K562 (cell line): ENCODE results near the gene DNASE1L3. TPM values are rescaled to one million over a fixed set of nuclear protein-coding genes. Genes with fewer than 3 reads are reported as not detected.

Source experiments
- ATAC-seq: fragments of 200-7000 bp; cut with Tn5 transposase; 3 replicates; pipeline ENCODE4 v1.9.1; 2020; ENCODE audit warnings: moderate library complexity
- BruUV-seq: library from RNA; stranded (reverse); fragments of 400-500 nt; replicated peaks from 2 replicates; lab custom pipeline; 2021; lab: Mats Ljungman, UMichigan
- CTCF ChIA-PET: fragments of 300-600 bp; formaldehyde crosslinking; extraction: SDS; loops from one replicate; lab custom pipeline; 2021; ENCODE audit warnings: low intra/inter-chr PET ratio; lab: Yijun Ruan, JAX
- POLR2A ChIA-PET: fragments of 300-600, 350-650 bp; sonication (Branson Sonifier 250); formaldehyde crosslinking; extraction: SDS; loops from one replicate; lab custom pipeline; 2021; ENCODE audit warnings: antibody characterized with exemption, inconsistent platforms; lab: Yijun Ruan, JAX
- DNase-seq, 4 experiments: peaks; one replicate each; pipeline versions ENCODE4 v3.0.0 to v3.0.0-alpha.2; 2011 to 2018; ENCODE audit warnings: low spot score in 3 of 4, mixed read lengths in 3 of 4; ENCODE audit errors: extremely low read depth in 1 of 4
- FAIRE-seq: peaks from 2 replicates; lab custom pipeline; 2011; peaks lifted over from hg19 to GRCh38; lab: Jason Lieb, UNC
- H2AFZ ChIP-seq: 2 replicates; pipeline ENCODE4 v1.6.0; 2011; ENCODE audit warnings: low read depth, low read length, control low read depth, inconsistent platforms
- H3K27ac ChIP-seq: fragments of 200-600 bp; 3 replicates; pipeline ENCODE4 v1.8.0; 2011; ENCODE audit warnings: low read depth, mild to moderate bottlenecking, control low read depth, inconsistent platforms, low read length, moderate library complexity, mixed read lengths; ENCODE audit errors: extremely low read depth
- H3K27me3 ChIP-seq, 2 experiments: fragments of 300-600 bp in 1 of 2; 2 replicates in 1 of 2; 3 replicates in 1 of 2; pipeline versions ENCODE4 v1.6.0 to v1.8.0; 2011; ENCODE audit warnings: inconsistent platforms in 2 of 2, low read length in 2 of 2, mild to moderate bottlenecking in 1 of 2, mixed read lengths in 1 of 2, moderate library complexity in 1 of 2; ENCODE audit not compliant: control insufficient read depth in 2 of 2, insufficient read depth in 2 of 2
- H3K36me3 ChIP-seq: fragments of 300-600 bp; 3 replicates; pipeline ENCODE4 v1.8.0; 2011; ENCODE audit warnings: mild to moderate bottlenecking, low read length, inconsistent platforms; ENCODE audit not compliant: control insufficient read depth, insufficient read depth
- H3K4me1 ChIP-seq, 2 experiments: fragments of 200-600 bp in 1 of 2; replicated peaks in 1 of 2; 2 replicates in 1 of 2; 3 replicates in 1 of 2; pipeline versions ENCODE4 v1.5.1 to v1.8.0; 2011; ENCODE audit warnings: inconsistent platforms in 2 of 2, low read length in 2 of 2, mild to moderate bottlenecking in 1 of 2, mixed read lengths in 1 of 2, moderate library complexity in 1 of 2; ENCODE audit not compliant: control insufficient read depth in 2 of 2, insufficient read depth in 2 of 2
- H3K4me2 ChIP-seq: 2 replicates; pipeline ENCODE4 v1.6.1; 2011; ENCODE audit warnings: low read length, control low read depth, inconsistent platforms, mixed read lengths; ENCODE audit not compliant: insufficient read depth
- H3K4me3 ChIP-seq: fragments of 200-600 bp; sonication (generic), shearing (Covaris generic); 2 replicates; pipeline ENCODE4 v1.5.1; 2016; ENCODE audit warnings: control low read depth, inconsistent platforms
- H3K79me2 ChIP-seq: fragments of 200-600 bp; 3 replicates; pipeline ENCODE4 v1.8.0; 2011; ENCODE audit warnings: low read length, inconsistent platforms; ENCODE audit not compliant: control insufficient read depth, insufficient read depth
- H3K9ac ChIP-seq, 2 experiments: 2 replicates each; pipeline versions ENCODE4 v1.6.0 to v1.6.1; 2011; ENCODE audit warnings: low read depth in 2 of 2, low read length in 2 of 2, control low read depth in 1 of 2, inconsistent platforms in 1 of 2, mild to moderate bottlenecking in 1 of 2, mixed read lengths in 1 of 2; ENCODE audit not compliant: insufficient read depth in 1 of 2
- H3K9me1 ChIP-seq: one replicate; pipeline ENCODE4 v1.6.0; 2011; ENCODE audit warnings: inconsistent platforms, mild to moderate bottlenecking, low read length, moderate library complexity; ENCODE audit not compliant: control insufficient read depth, insufficient read depth
- H3K9me3 ChIP-seq: replicated peaks from 2 replicates; pipeline ENCODE4 v1.5.1; 2011; ENCODE audit warnings: low read depth, low read length, inconsistent platforms; ENCODE audit not compliant: control insufficient read depth, insufficient read depth
- H4K20me1 ChIP-seq: replicated peaks from 2 replicates; pipeline ENCODE4 v1.6.1; 2011; ENCODE audit warnings: low read length, inconsistent platforms, mixed read lengths; ENCODE audit not compliant: control insufficient read depth, insufficient read depth
- DDX20 ChIP-seq: fragments of 450-650 bp; IDR thresholded peaks from 2 replicates; pipeline ENCODE4 v1.6.1; 2016; ENCODE audit warnings: missing genetic modification characterization, low read depth, mild to moderate bottlenecking, missing compliant biosample characterization, moderate library complexity
- FOXM1 ChIP-seq, 2 experiments: fragments of 450-650 bp in 1 of 2; sonication (generic) in 1 of 2; formaldehyde crosslinking in 1 of 2; IDR thresholded peaks; 2 replicates each; pipeline versions ENCODE4 v1.6.1 to v1.9.0; 2017 to 2022; ENCODE audit warnings: low read depth in 2 of 2, mild to moderate bottlenecking in 2 of 2, missing genetic modification reagents in 1 of 2, moderate library complexity in 1 of 2
- HNRNPL ChIP-seq: fragments of 200-400 bp; formaldehyde crosslinking; IDR thresholded peaks from 2 replicates; pipeline ENCODE4 v1.6.1; 2017; ENCODE audit warnings: low read depth, mild to moderate bottlenecking, low read length
- KHSRP ChIP-seq: fragments of 450-650 bp; IDR thresholded peaks from 2 replicates; pipeline ENCODE4 v1.6.1; 2017
- ZNF583 ChIP-seq: fragments of 250-450 bp; sonication (Bioruptor Pico); IDR thresholded peaks from 2 replicates; pipeline ENCODE4 v1.4.0; 2020
- ZNF707 ChIP-seq: fragments of 250-450 bp; sonication (Bioruptor Pico); conservative IDR thresholded peaks from 2 replicates; pipeline ENCODE4 v1.8.0; 2022; ENCODE audit warnings: inconsistent platforms, mild to moderate bottlenecking, moderate library complexity
- WGBS: fragments of 100-300 bp; shearing (Covaris generic); methylation state at CpG from one replicate; pipeline ENCODE4 v1.1.6; 2016; ENCODE audit warnings: low coverage, mixed read lengths; ENCODE audit not compliant: insufficient coverage; ENCODE audit errors: missing lambda C conversion rate; 5-methylcytosine and 5-hydroxymethylcytosine counted together
- in situ Hi-C: fragments of 300-500 bp; cut with MboI; formaldehyde crosslinking; loops from 4 replicates; pipeline ENCODE4 v1.15.0; 2018; ENCODE audit warnings: inconsistent platforms, mixed read lengths
- intact Hi-C: fragments of 100-400 bp; cut with micrococcal nuclease; formaldehyde crosslinking; loops from 2 replicates; pipeline ENCODE4 v1.14.2; 2022
- polyA plus RNA-seq, 8 experiments: library from polyadenylated mRNA; depleted of rRNA in 4 of 8; stranded (reverse) in 5 of 8; unstranded in 3 of 8; fragments of >200 nt; fragmentation: Nextera tagmentation in 2 of 8; fragmentation: Illumina TruSeq in 1 of 8; extraction: Ambion mirVana in 2 of 8; extraction: Trizol in 1 of 8; gene quantifications; 2 replicates each; pipeline versions ENCODE4 v1.2.1 to v1.2.3, GENCODE V29; 2011 to 2014; ENCODE audit warnings: inconsistent platforms in 1 of 8, missing spikeins in 1 of 8
- total RNA-seq, 7 experiments: library from RNA; depleted of rRNA in 6 of 7; stranded (reverse); fragments of >200 nt in 6 of 7; fragmentation: Illumina TruSeq in 2 of 7; extraction: Trizol in 2 of 7; gene quantifications; 2 replicates each; pipeline versions ENCODE4 v1.2.1 to v1.2.3, GENCODE V29; 2011 to 2021; ENCODE audit warnings: low replicate concordance in 1 of 7

The DNASE1L3 gene
- total and polyA plus RNA-seq, 9 of the 15 experiments (the other 6 are each of a cell fraction or from before 2014, with no cell fraction given): 0.06 TPM; not detected in 8

- no peaks in the 10 kb centered on the region for H4K20me1 ChIP-seq
- in situ Hi-C loops (loop anchor here (25.0 kb wide), 1 partner anchor 159 kb away; the partner anchor contains the start of gene FLNB), intact Hi-C loops (loop anchor here (10.0 kb wide), 1 partner anchor 306 kb away; no protein-coding TSS in a partner anchor)
- DNase-seq (no peak), ATAC-seq (no peak), FAIRE-seq (no peak)
- no peak overlapping the region for H2AFZ ChIP-seq
- POLR2A ChIA-PET: interaction anchor here (1.1 kb wide), 1 partner anchor 163 kb away, joined by 3 read pairs; the partner anchor contains the start of gene FLNB
- no peak overlapping the region for H3K9ac ChIP-seq
- peaks cover 5% of the 10 kb centered on the region for H3K9me1 ChIP-seq
- no peak overlapping the region for H3K27ac ChIP-seq
- BruUV-seq: no TSS peak
- H3K4me3 ChIP-seq: no peak overlapping the region
- 85% methylated on average over 8 of the region's 9 CpGs for WGBS
- H3K79me2 ChIP-seq: no peaks in the 10 kb centered on the region
- H3K4me1 ChIP-seq: peaks cover 35 to 42% of the 10 kb centered on the region in 2 experiments
- H3K9me3 ChIP-seq: no peaks in the 10 kb centered on the region; the same call in 1 of the 2 replicates
- H3K4me2 ChIP-seq: no peak overlapping the region
- CTCF ChIA-PET: no interaction called here
- TF ChIP-seq FOXM1 (IDR thresholded peaks at IDR 0.05; ENCODE audit: low read depth): no peak
- TF ChIP-seq FOXM1 (CRISPR knock-in tag; IDR thresholded peaks at IDR 0.05; ENCODE audit: low read depth): no peak
- no peak for TF ChIP-seq HNRNPL
- no peak for TF ChIP-seq KHSRP
- no peak for TF ChIP-seq ZNF707 (CRISPR knock-in tag)
- no peak for TF ChIP-seq ZNF583 (CRISPR knock-in tag)
- no peak for TF ChIP-seq DDX20
- TF ChIP-seq, all 486 proteins: peak for 0
- no peaks in the 10 kb centered on the region for H3K27me3 ChIP-seq
- peaks cover 32% of the 10 kb centered on the region; the same call in 2 of the 3 replicates for H3K36me3 ChIP-seq
Observed at GRCh38 chr3:58171126-58171525, 39.6 kb downstream of the DNASE1L3 start.
